Right atrium auricular region (tissue), 2 donors: Measurements from ENCODE around the gene GPR17. TPM values are rescaled to one million over a fixed set of nuclear protein-coding genes. Genes with fewer than 3 reads are reported as not detected.

Source experiments
- DNase-seq: peaks from one replicate; pipeline ENCODE4 v3.0.0-alpha.2; 2019; ENCODE audit warnings: low spot score
- H3K27ac ChIP-seq, 2 donors: fragments of 200-600 bp; sonication (generic); 1 replicate in 1 of 2; 2 replicates in 1 of 2; pipeline ENCODE4 v1.5.1; 2016 to 2019
- H3K27me3 ChIP-seq, 2 donors: fragments of 200-600 bp; sonication (generic); one replicate each; pipeline versions ENCODE4 v1.5.1 to v1.6.0; 2017 to 2019
- H3K36me3 ChIP-seq: fragments of 200-600 bp; sonication (generic); one replicate; pipeline ENCODE4 v1.5.1; 2016
- H3K4me1 ChIP-seq, 2 donors: fragments of 200-600 bp; sonication (generic); one replicate each; pipeline versions ENCODE4 v1.5.1 to v1.6.0; 2017 to 2019
- H3K4me3 ChIP-seq, 2 donors: fragments of 200-600 bp; sonication (generic); 1 replicate in 1 of 2; 2 replicates in 1 of 2; pipeline ENCODE4 v1.5.1; 2017 to 2019; ENCODE audit warnings: mild to moderate bottlenecking in 1 of 2, moderate library complexity in 1 of 2
- H3K9me3 ChIP-seq, 2 donors: fragments of 200-600 bp; sonication (generic); one replicate each; pipeline ENCODE4 v1.5.1; 2019
- total RNA-seq, 2 donors: library from RNA; depleted of rRNA; stranded (reverse); fragments of >200 nt; gene quantifications; one replicate each; pipeline ENCODE4 v1.1.0, GENCODE V29; 2016
- TF ChIP-seq, protein P1 (sequence below), 2 donors: fragments of 200-600 bp; sonication (generic); IDR thresholded peaks; one replicate each; pipeline ENCODE4 v1.5.1; 2019; ENCODE audit warnings: antibody characterized with exemption in 2 of 2

The GPR17 gene
- total RNA-seq, 2 donors from 2014 or later, result 0.24 TPM; not detected in 1

DNA sequence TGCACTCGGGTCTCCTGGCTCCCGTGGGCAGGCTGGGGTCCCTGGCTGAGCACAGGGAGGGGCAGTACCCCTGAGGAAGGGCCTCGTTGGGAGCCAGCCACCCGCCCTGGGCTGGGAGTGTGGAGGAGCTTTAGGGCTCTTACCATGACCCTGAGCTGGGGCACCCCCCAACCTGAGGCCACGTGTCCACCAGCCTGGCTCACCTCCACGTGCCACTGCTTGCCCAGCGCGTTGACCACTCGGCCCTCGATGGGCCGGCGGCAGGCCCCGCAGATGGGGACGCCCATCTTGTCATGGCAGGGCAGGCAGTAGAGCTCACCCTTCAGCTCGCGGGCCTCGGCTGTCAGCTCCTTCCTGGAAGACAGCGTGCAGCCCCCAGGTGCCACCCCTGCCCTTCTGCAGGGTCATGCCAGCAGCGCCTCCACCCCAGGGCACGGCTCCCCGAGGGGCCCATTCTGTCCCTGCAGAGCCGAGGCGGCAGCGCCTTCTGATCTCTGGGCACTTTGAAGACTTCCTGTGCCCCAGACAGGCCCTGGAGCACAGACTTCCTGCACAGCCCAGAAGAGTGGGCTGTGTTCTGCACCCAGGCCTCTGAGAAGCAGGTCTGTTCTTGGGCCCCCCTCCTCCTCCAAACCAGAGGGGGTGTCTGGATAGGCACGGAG is 4.0 kb upstream of the GPR17 start:
- TF ChIP-seq, protein P1, sequence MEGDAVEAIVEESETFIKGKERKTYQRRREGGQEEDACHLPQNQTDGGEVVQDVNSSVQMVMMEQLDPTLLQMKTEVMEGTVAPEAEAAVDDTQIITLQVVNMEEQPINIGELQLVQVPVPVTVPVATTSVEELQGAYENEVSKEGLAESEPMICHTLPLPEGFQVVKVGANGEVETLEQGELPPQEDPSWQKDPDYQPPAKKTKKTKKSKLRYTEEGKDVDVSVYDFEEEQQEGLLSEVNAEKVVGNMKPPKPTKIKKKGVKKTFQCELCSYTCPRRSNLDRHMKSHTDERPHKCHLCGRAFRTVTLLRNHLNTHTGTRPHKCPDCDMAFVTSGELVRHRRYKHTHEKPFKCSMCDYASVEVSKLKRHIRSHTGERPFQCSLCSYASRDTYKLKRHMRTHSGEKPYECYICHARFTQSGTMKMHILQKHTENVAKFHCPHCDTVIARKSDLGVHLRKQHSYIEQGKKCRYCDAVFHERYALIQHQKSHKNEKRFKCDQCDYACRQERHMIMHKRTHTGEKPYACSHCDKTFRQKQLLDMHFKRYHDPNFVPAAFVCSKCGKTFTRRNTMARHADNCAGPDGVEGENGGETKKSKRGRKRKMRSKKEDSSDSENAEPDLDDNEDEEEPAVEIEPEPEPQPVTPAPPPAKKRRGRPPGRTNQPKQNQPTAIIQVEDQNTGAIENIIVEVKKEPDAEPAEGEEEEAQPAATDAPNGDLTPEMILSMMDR (IDR thresholded peaks at IDR 0.05), result no peak
- peaks cover 0 to 83% of the 10 kb centered on the region in 2 donors for H3K4me1 ChIP-seq
- no peaks in the 10 kb centered on the region for H3K9me3 ChIP-seq
- peak overlapping the region; percentile 15 to 61 for H3K27ac ChIP-seq
- H3K36me3 ChIP-seq, result peaks cover 73% of the 10 kb centered on the region
- DNase-seq, result no peak
- H3K4me3 ChIP-seq, result no peak overlapping the region
- no peaks in the 10 kb centered on the region for H3K27me3 ChIP-seq

DNA sequence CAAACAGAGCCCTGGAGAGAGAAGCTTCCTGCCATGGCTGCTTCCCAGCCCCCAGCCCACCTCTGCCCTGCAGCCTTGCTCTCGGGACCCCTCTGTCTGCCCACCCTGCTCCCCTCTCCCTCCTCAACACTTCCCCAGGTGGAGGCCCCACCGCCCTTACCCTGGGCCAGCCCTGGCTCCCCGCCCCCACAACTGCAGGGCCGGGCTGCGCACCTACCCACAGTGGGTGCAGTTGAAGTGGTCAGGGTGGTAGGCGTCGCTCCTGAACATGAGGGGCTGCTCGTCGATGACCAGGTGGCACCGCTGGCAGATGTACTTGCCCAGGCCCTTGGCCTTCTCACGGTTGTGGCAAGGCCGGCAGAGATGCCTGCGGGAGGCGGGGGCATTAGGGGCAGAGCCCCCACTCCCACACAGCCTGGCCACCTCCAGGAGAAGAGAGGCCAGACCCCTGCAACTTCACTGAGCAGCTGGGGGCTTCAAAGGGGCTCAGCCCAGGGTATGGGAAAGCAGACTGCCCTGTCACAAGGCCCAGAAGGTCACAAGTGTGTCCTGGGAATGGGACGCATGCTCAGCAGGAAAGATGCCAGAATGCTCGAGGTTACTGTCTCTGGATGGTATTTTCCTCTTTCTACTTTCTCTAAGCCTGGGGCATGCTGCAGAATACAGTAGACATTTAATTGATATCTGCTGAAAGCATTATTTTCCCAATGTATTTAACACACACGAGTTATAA is 3.1 kb upstream of the GPR17 start:
- TF ChIP-seq, protein P1 (IDR thresholded peaks at IDR 0.05), result no peak
- no peaks in the 10 kb centered on the region for H3K9me3 ChIP-seq
- peaks cover 73% of the 10 kb centered on the region for H3K36me3 ChIP-seq
- H3K4me1 ChIP-seq, result peaks cover 0 to 83% of the 10 kb centered on the region in 2 donors
- no peak overlapping the region for H3K4me3 ChIP-seq
- no peak for DNase-seq
- peak overlapping the region; percentile 43 to 61 for H3K27ac ChIP-seq
- no peaks in the 10 kb centered on the region for H3K27me3 ChIP-seq

DNA sequence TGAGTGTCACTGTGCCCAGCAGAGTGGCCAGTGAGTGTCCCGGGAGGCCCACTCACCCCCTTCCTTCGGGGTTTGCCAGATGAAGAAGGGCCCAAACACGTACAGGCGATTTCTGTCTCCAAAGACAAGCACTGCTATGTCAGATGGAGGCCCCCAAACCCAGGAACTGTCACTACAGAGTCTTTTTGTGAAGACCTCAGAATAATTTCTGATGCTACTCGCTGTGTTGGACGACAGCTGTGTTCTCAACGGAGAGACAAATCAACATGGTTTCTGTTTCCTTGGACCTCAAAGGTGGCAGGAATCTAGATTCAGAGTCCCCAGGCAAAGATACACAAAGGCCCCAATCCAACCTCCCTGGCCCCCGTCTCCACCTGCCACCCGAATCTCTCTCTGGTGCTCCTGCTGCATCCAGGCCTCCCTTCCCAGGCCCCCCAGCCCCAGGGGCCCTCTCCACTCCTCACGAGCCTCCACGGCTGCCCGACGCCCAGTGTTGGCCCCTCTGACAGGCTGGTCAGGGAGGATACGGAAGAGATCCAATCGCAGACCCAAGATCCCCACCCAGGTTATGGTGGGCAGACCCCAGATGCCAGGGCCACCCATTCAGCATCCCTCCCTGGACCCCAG is 2.4 kb upstream of the GPR17 start:
- Histone ChIP-seq H3K4me1 (peaks cover 0 to 83% of the 10 kb centered on the region in 2 donors), H3K27me3 (no peaks in the 10 kb centered on the region), H3K36me3 (peaks cover 66% of the 10 kb centered on the region), H3K4me3 (no peak overlapping the region), H3K9me3 (no peaks in the 10 kb centered on the region), H3K27ac (peak overlapping the region; percentile 43 to 61)
- no peak for DNase-seq
- TF ChIP-seq, protein P1 (IDR thresholded peaks at IDR 0.05), result no peak

DNA sequence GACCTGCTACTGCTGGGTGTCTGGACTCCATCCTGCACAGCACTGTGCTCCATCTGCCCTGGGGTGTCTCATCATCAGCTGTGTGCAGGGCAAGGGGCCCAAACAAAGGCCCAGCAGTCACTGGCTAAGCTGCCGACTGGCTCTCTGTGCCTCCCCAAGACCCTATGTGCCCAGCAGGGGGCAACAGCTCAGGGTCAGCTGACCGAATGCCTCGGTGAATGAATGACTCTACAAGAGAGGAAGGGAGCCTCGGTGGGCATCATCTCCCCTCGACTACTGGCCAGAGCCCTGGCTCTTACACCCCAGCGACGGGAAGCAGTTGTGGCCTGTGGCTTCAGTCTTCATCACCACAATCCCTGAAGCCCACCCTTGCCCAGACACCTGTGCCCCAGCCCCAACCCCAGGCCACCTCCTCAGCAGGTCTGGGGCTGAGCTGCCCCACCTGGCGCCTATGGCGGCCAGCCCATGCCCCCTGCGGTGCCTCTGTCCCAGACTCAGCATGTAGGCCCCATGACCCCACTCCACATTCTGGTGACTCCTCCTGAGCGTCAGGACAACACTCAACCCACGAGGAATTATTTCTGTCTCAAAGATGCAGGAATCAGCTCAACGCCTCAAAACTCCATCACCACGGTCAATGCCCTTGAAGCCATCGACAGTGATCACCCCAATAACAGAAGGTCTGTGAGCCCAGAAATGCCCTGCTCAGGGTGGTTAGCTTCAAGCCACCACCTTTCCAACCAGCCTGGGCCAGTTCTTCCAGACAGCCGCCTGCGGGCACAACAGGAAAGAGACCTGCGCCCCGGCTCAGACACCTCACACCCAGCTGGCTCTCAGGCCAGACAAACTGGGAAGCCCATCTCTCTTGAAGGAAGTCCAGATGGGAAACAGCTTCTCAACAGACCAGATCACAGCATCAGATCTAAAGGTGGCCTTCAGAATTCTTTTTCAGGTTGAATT is 1.6 kb upstream of the GPR17 start:
- no peaks in the 10 kb centered on the region for H3K9me3 ChIP-seq
- TF ChIP-seq, protein P1 (IDR thresholded peaks at IDR 0.05), result no peak
- peak overlapping the region; percentile 43 to 61 for H3K27ac ChIP-seq
- no peak for DNase-seq
- H3K4me3 ChIP-seq, result no peak overlapping the region
- peaks cover 60% of the 10 kb centered on the region for H3K36me3 ChIP-seq
- H3K27me3 ChIP-seq, result no peaks in the 10 kb centered on the region
- H3K4me1 ChIP-seq, result peaks cover 0 to 82% of the 10 kb centered on the region in 2 donors

DNA sequence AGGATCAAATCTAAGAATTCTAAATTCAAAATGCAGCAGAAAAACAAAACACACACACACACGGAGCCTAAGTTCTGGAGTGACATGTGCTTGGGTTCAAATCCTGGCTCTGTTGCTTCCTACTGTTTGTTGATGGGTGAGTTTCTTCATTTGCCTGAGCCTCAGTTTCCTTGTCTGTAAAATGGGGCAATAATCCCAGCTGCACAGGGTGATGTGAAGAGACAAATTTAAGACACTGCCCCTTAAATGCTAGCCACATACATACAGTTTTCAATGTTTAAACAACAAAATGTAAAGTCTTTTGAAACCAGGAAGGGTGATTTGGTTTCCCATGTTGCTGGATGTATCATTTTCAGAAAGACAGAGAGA is 943 bp upstream of the GPR17 start:
- H3K4me1 ChIP-seq, result peaks cover 0 to 83% of the 10 kb centered on the region in 2 donors
- H3K9me3 ChIP-seq, result no peaks in the 10 kb centered on the region
- TF ChIP-seq, protein P1 (IDR thresholded peaks at IDR 0.05), result no peak
- H3K36me3 ChIP-seq, result peaks cover 53% of the 10 kb centered on the region
- no peak for DNase-seq
- H3K27ac ChIP-seq, result peak overlapping the region; percentile 43 to 65
- no peaks in the 10 kb centered on the region for H3K27me3 ChIP-seq
- H3K4me3 ChIP-seq, result no peak overlapping the region
